Left lung (tissue), 10 donors: ENCODE results near the gene TENM4. TPM values are rescaled to one million over a fixed set of nuclear protein-coding genes. Genes with fewer than 3 reads are reported as not detected.

Experiments used
- ATAC-seq: fragments of 200-7000 bp; cut with Tn5 transposase; one replicate; pipeline ENCODE4 v1.9.1; 2020; ENCODE audit warnings: moderate library complexity
- DNase-seq, 4 donors: peaks; one replicate each; pipeline ENCODE4 v3.0.0-alpha.2; 2013 to 2020
- H3K27ac ChIP-seq, 2 donors: fragments of 200-600 bp; sonication (generic) in 1 of 2; one replicate each; pipeline versions ENCODE4 v1.5.0 to v1.8.0; 2020 to 2021
- H3K27me3 ChIP-seq, 2 donors: fragments of 200-600 bp; sonication (generic) in 1 of 2; one replicate each; pipeline versions ENCODE4 v1.5.0 to v1.8.0; 2020 to 2021
- H3K36me3 ChIP-seq, 2 donors: fragments of 200-600 bp; sonication (generic) in 1 of 2; one replicate each; pipeline versions ENCODE4 v1.5.0 to v1.8.0; 2020 to 2021
- H3K4me1 ChIP-seq, 2 donors: fragments of 200-600 bp; one replicate each; pipeline ENCODE4 v1.8.0; 2021
- H3K4me3 ChIP-seq, 2 donors: fragments of 200-600 bp; sonication (generic) in 1 of 2; one replicate each; pipeline versions ENCODE4 v1.5.0 to v1.8.0; 2020 to 2021; ENCODE audit warnings: mild to moderate bottlenecking in 1 of 2
- H3K9me3 ChIP-seq, 2 donors: fragments of 200-600 bp; sonication (generic) in 1 of 2; one replicate each; pipeline versions ENCODE4 v1.5.0 to v1.8.0; 2020 to 2021
- CTCF ChIP-seq, 2 donors: fragments of 200-600 bp; sonication (generic) in 1 of 2; IDR thresholded peaks; one replicate each; pipeline versions ENCODE4 v1.5.0 to v1.8.0; 2021; ENCODE audit warnings: antibody characterized with exemption in 2 of 2
- intact Hi-C, 2 donors: fragments of 100-400 bp; cut with DNase I; formaldehyde crosslinking; loops; one replicate each; pipeline versions ENCODE4 v1.11.2 to v1.14.2; 2022
- polyA plus RNA-seq, 6 donors: library from polyadenylated mRNA; unstranded; fragments of 120-200 nt; gene quantifications; one replicate each; pipeline ENCODE4 v1.2.1, GENCODE V29; 2013; ENCODE audit not compliant: insufficient read length in 6 of 6
- total RNA-seq, 2 donors: library from RNA; stranded (reverse); fragmentation: NEBNext Ultra II Directional; extraction: Animal tissue kit (Norgen Biotek cat#: 25700); gene quantifications; one replicate each; pipeline ENCODE4 v1.2.1, GENCODE V29; 2021
- donor health status: DM: no; HTN: yes; CAD: no.
- donor health status: DM: no; HTN: no; CAD: no.

Gene TENM4
- total and polyA plus RNA-seq, 8 donors = 3.4 to 7.1 (median 5.2) TPM

DNA sequence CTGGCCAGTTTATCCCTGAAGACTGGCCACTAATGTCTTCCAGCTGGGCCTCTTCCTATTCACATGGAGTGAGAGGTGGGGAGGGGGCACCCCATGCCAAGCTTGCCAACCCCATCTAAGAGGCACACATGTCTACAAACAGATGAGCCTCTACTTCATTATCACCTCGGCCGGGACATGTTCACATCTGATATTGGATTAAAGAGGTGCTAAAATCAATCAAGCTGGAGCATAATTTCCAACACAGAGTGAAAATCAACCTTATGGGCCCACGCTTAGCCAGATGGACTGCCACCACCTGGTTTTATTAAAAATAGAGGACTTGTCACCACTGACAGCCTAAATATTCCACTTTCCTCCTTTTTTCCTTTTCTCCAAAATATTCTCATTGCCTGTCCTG lies 703.5 kb downstream of the TENM4 start:
- ATAC-seq (no peak), DNase-seq (no peak)
- H3K27ac ChIP-seq = no peak overlapping the region
- no peak overlapping the region for H3K4me3 ChIP-seq
- intact Hi-C loops = no loop called here
- no peaks in the 10 kb centered on the region for H3K4me1 ChIP-seq
- no peaks in the 10 kb centered on the region for H3K9me3 ChIP-seq
- no peaks in the 10 kb centered on the region for H3K36me3 ChIP-seq
- TF ChIP-seq CTCF (IDR thresholded peaks at IDR 0.05) = no peak
- no peaks in the 10 kb centered on the region for H3K27me3 ChIP-seq

- no peak for TF ChIP-seq CTCF (IDR thresholded peaks at IDR 0.05)
- intact Hi-C loops = no loop called here
Observed at GRCh38 chr11:78735711-78736110, 705.1 kb downstream of the TENM4 start.

DNA sequence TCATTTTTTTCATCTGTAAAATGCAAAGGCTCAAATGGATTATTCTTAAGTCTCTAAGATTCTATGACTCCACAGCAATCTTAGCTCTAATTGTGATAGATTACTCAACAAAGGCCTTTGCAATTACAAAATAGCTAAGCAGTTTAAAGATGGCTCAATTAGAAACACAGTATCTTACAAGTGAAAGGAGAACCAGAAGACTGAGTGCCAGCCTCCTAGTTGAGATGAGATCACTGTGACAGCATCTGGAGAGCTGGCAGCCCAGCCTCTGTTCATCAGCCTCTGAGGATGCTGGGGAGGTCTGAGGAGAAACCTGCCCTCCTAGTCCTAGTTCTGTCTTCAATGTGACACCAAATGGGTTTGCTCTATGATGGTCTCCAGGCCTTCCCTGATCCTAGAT lies 707.8 kb downstream of the TENM4 start:
- no peaks in the 10 kb centered on the region for H3K36me3 ChIP-seq
- DNase-seq (no peak), ATAC-seq (no peak)
- no peak for TF ChIP-seq CTCF (IDR thresholded peaks at IDR 0.05)
- H3K9me3 ChIP-seq = no peaks in the 10 kb centered on the region
- no peaks in the 10 kb centered on the region for H3K27me3 ChIP-seq
- intact Hi-C loops = no loop called here
- H3K4me3 ChIP-seq = no peak overlapping the region
- no peaks in the 10 kb centered on the region for H3K4me1 ChIP-seq
- H3K27ac ChIP-seq = no peak overlapping the region

More at GRCh38 chr11:78735711-78736110, 705.1 kb downstream of the TENM4 start:
- Histone ChIP-seq H3K27ac (no peak overlapping the region), H3K4me1 (no peaks in the 10 kb centered on the region), H3K9me3 (no peaks in the 10 kb centered on the region), H3K27me3 (no peaks in the 10 kb centered on the region), H3K4me3 (no peak overlapping the region), H3K36me3 (no peaks in the 10 kb centered on the region)
- no peak for DNase-seq
- ATAC-seq = no peak

GRCh38 chr11:78732246-78732645 lies 708.6 kb downstream of the TENM4 start:
- intact Hi-C loops = no loop called here
- Histone ChIP-seq H3K4me3 (no peak overlapping the region), H3K9me3 (no peaks in the 10 kb centered on the region), H3K27me3 (no peaks in the 10 kb centered on the region), H3K36me3 (no peaks in the 10 kb centered on the region), H3K4me1 (no peaks in the 10 kb centered on the region), H3K27ac (no peak overlapping the region)
- ATAC-seq (no peak), DNase-seq (no peak)
- no peak for TF ChIP-seq CTCF (IDR thresholded peaks at IDR 0.05)

DNA sequence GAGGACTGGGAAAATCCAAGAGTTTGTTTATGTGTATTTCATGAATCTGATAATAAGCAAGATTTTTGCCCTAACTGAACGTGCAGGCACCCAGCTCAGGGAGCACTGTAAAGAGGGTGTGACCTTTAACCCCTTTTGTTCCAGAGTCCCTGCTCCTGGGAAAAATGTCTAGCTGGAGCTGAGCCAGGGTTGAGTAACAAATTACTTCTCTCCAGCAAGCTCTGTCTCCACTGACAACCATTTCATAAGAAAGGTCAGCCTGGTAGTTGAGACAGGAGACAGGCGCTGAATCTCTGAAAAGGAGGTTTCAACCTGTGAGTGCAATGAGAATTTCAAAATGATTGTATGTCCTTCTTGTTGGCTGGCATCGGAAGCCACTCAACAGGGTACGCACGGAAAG lies 709.8 kb downstream of the TENM4 start:
- Histone ChIP-seq H3K27ac (no peak overlapping the region), H3K36me3 (no peaks in the 10 kb centered on the region), H3K27me3 (no peaks in the 10 kb centered on the region), H3K4me1 (no peaks in the 10 kb centered on the region), H3K9me3 (no peaks in the 10 kb centered on the region), H3K4me3 (no peak overlapping the region)
- no peak for ATAC-seq
- intact Hi-C loops = no loop called here
- no peak for TF ChIP-seq CTCF (IDR thresholded peaks at IDR 0.05)
- peak in 1 of 4 donors; percentile 5 for DNase-seq
